ENCODE results near the gene LTBP2.

Gene LTBP2

DNA sequence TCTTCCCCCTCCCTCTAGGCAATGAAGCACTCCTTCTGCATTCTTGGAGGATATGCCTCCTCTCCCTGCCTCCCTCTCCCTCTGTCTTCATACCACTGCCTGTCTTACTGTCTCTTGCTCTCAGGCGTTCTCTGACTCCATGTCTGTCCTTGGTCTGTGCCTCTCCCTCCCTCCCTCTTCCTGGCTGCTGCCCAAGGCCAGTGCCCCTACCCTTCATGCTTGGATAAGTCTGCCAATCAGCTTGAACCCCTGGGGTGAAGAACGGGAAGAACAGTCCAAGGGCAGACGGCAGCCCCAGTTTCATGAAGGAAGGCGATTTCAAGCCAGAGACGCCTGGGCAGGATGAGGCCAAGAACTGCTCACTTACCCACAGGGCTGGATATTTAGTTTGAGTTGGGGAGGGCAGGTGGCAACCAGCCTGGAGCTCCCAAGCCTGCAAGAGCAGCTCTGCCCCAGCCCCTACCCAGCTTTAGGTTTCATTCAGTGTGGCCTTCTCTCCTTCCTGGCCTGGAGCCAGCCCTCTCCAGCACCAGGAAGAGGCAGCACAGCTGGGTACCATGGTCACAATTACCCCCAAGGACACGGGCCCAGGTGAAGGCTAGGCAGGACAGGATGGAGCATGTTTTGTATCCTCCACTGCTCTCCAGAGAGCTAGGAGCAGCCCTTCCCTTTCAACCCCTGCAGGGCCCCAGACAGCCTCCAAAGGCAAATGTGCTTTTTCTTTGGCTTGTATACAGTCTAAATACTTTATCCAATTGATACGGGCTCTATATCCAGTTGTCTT lies 35.8 kb upstream of the LTBP2 start:
- TF ChIP-seq RAD21 (IDR thresholded peaks at IDR 0.05; ENCODE audit: low read depth) (0 out of 2 replicates have a peak, but pooled peaks have one; percentile 0), CREB1 (IDR thresholded peaks at IDR 0.05; ENCODE audit: low read depth) (no peak), EP300 (IDR thresholded peaks at IDR 0.05; ENCODE audit: borderline replicate concordance) (peak; percentile 31; the same call in 1 of the 2 replicates), ZBTB7A (IDR thresholded peaks at IDR 0.05; ENCODE audit: low read depth) (no peak), TCF12 (IDR thresholded peaks at IDR 0.05; ENCODE audit: low read depth) (0 out of 2 replicates have a peak, but pooled peaks have one; percentile 29), NFIC (IDR thresholded peaks at IDR 0.05) (peak; percentile 85), TAF1 (IDR thresholded peaks at IDR 0.05; ENCODE audit: low read depth) (no peak), YY1 (IDR thresholded peaks at IDR 0.05; ENCODE audit: low read depth) (no peak), FOXM1 (IDR thresholded peaks at IDR 0.05; ENCODE audit: borderline replicate concordance, low read depth) (no peak), TEAD4 (IDR thresholded peaks at IDR 0.05) (no peak), EGR1 (IDR thresholded peaks at IDR 0.05) (no peak), CEBPB (IDR thresholded peaks at IDR 0.05) (no peak)
- TF ChIP-seq, protein P1, sequence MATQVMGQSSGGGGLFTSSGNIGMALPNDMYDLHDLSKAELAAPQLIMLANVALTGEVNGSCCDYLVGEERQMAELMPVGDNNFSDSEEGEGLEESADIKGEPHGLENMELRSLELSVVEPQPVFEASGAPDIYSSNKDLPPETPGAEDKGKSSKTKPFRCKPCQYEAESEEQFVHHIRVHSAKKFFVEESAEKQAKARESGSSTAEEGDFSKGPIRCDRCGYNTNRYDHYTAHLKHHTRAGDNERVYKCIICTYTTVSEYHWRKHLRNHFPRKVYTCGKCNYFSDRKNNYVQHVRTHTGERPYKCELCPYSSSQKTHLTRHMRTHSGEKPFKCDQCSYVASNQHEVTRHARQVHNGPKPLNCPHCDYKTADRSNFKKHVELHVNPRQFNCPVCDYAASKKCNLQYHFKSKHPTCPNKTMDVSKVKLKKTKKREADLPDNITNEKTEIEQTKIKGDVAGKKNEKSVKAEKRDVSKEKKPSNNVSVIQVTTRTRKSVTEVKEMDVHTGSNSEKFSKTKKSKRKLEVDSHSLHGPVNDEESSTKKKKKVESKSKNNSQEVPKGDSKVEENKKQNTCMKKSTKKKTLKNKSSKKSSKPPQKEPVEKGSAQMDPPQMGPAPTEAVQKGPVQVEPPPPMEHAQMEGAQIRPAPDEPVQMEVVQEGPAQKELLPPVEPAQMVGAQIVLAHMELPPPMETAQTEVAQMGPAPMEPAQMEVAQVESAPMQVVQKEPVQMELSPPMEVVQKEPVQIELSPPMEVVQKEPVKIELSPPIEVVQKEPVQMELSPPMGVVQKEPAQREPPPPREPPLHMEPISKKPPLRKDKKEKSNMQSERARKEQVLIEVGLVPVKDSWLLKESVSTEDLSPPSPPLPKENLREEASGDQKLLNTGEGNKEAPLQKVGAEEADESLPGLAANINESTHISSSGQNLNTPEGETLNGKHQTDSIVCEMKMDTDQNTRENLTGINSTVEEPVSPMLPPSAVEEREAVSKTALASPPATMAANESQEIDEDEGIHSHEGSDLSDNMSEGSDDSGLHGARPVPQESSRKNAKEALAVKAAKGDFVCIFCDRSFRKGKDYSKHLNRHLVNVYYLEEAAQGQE (IDR thresholded peaks at IDR 0.05; ENCODE audit: low read depth) = no peak
- TF ChIP-seq, protein P2, sequence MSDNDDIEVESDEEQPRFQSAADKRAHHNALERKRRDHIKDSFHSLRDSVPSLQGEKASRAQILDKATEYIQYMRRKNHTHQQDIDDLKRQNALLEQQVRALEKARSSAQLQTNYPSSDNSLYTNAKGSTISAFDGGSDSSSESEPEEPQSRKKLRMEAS (IDR thresholded peaks at IDR 0.05) = no peak
- TF ChIP-seq, protein P3, sequence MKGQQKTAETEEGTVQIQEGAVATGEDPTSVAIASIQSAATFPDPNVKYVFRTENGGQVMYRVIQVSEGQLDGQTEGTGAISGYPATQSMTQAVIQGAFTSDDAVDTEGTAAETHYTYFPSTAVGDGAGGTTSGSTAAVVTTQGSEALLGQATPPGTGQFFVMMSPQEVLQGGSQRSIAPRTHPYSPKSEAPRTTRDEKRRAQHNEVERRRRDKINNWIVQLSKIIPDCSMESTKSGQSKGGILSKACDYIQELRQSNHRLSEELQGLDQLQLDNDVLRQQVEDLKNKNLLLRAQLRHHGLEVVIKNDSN (IDR thresholded peaks at IDR 0.05) = no peak

DNA sequence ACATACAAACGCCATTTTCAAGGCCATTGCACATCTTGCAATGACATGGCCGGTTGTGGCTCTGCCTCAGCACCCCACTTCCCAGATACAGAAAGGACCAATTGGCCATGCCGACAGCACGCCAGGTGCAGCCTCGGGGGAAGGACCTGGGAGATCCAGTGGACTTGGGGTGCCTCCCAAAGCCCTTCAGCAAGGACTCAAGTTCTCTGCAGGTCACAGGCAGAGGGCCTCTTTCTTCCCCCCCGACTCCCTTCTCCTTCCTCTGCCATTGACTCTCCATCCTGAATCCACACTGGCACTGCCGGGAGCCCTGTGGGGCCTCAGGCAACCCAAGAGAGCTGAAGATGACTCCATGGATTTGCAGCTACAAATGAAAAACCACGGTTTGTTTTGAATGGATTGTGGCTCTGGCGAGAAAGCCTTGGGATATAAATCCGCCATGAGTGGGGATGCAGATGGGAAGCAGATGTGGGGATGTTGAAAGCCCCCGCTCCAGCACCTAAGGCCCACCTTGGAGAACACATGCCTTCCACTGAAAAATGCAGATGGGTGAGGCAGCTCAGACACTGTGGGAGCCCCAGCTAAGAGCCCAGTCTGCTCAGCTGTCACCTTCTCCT lies 35.1 kb upstream of the LTBP2 start:
- no peak for TF ChIP-seq RAD21 (IDR thresholded peaks at IDR 0.05; ENCODE audit: low read depth)
- TF ChIP-seq FOXM1 (IDR thresholded peaks at IDR 0.05; ENCODE audit: borderline replicate concordance, low read depth) = no peak
- TF ChIP-seq TEAD4 (IDR thresholded peaks at IDR 0.05) = no peak
- TF ChIP-seq, protein P1 (IDR thresholded peaks at IDR 0.05; ENCODE audit: low read depth) = no peak
- TF ChIP-seq TCF12 (IDR thresholded peaks at IDR 0.05; ENCODE audit: low read depth) = no peak
- TF ChIP-seq CEBPB (IDR thresholded peaks at IDR 0.05) = no peak
- TF ChIP-seq EP300 (IDR thresholded peaks at IDR 0.05; ENCODE audit: borderline replicate concordance) = no peak
- no peak for TF ChIP-seq CREB1 (IDR thresholded peaks at IDR 0.05; ENCODE audit: low read depth)
- no peak for TF ChIP-seq TAF1 (IDR thresholded peaks at IDR 0.05; ENCODE audit: low read depth)
- TF ChIP-seq YY1 (IDR thresholded peaks at IDR 0.05; ENCODE audit: low read depth) = no peak
- no peak for TF ChIP-seq EGR1 (IDR thresholded peaks at IDR 0.05)
- TF ChIP-seq ZBTB7A (IDR thresholded peaks at IDR 0.05; ENCODE audit: low read depth) = no peak

DNA sequence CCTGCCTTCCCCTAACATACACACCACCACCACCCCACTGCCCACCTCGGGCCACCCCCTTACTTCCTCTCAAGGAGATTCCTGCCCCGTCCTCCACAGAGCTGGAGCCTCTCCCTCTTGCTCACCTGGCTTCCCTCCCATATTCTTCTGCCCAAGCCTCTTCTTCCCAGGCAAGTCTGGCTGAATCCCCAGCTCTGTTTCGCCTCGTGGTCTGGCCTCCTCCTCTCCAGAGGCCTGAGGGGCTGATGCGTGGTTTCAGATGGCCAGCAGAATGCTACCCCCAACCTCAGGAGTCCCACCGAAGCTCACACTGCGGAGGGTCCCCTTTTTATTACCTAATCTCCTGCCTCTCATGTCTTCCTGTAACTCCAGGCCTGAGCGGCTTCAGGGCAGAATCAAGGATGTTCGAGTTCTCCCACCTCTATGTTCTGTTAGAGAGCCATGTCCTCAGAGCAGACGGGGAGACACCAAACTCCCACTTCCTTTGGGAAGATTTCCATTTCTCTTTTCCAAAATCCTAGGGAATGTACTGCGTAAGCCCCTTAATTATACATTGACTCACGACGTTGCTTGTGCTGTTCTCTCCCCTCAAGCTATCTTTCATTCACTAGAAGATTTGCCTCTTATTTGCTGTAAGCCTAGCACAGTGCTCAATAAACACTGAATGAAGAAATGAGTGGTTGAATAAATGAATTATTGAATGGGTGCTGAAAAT lies 33.9 kb upstream of the LTBP2 start:
- TF ChIP-seq, protein P3 (IDR thresholded peaks at IDR 0.05) = no peak
- TF ChIP-seq ZBTB7A (IDR thresholded peaks at IDR 0.05; ENCODE audit: low read depth) = no peak

DNA sequence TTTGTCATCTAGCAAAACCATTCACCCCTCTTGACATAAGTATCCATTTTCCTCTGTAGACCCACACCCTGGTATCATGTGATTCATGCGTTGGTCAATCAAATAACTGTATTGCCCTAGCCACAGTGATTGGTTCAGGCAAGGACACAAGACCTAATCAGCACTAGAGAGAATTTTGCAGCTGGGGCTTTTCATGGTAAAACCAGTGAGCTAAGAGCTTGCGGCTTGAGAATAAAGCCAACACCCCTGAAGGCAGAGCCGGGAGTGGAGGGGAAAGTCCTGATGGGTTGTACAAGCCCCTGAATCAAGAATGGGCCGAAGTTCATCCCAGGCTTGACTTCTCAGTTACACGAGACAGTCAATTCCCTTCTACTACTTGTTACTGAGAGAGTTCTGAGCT lies 33.2 kb upstream of the LTBP2 start:
- TF ChIP-seq ZBTB7A (IDR thresholded peaks at IDR 0.05; ENCODE audit: low read depth) (no peak), YY1 (IDR thresholded peaks at IDR 0.05; ENCODE audit: low read depth) (no peak), TAF1 (IDR thresholded peaks at IDR 0.05; ENCODE audit: low read depth) (no peak), CREB1 (IDR thresholded peaks at IDR 0.05; ENCODE audit: low read depth) (no peak), RAD21 (IDR thresholded peaks at IDR 0.05; ENCODE audit: low read depth) (no peak), EGR1 (IDR thresholded peaks at IDR 0.05) (no peak), EP300 (IDR thresholded peaks at IDR 0.05; ENCODE audit: borderline replicate concordance) (no peak), TEAD4 (IDR thresholded peaks at IDR 0.05) (no peak), NFIC (IDR thresholded peaks at IDR 0.05) (no peak), TCF12 (IDR thresholded peaks at IDR 0.05; ENCODE audit: low read depth) (no peak), CEBPB (IDR thresholded peaks at IDR 0.05) (no peak), FOXM1 (IDR thresholded peaks at IDR 0.05; ENCODE audit: borderline replicate concordance, low read depth) (no peak)
- TF ChIP-seq, protein P2 (IDR thresholded peaks at IDR 0.05) = no peak
- TF ChIP-seq, protein P3 (IDR thresholded peaks at IDR 0.05) = no peak
